Mammary microvascular endothelial cell (primary cell): ENCODE results near the gene KRTAP5-2. TPM values are rescaled to one million over a fixed set of nuclear protein-coding genes. Genes with fewer than 3 reads are reported as not detected.

Source experiments
- total RNA-seq: library from RNA; depleted of rRNA; stranded (reverse); fragments of >200 nt; gene quantifications from 2 replicates; pipeline ENCODE4 v1.2.3, GENCODE V29; 2015

The KRTAP5-2 gene, protein sequence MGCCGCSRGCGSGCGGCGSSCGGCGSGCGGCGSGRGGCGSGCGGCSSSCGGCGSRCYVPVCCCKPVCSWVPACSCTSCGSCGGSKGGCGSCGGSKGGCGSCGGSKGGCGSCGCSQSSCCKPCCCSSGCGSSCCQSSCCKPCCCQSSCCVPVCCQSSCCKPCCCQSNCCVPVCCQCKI
- total RNA-seq, result not detected in 2 replicates

DNA sequence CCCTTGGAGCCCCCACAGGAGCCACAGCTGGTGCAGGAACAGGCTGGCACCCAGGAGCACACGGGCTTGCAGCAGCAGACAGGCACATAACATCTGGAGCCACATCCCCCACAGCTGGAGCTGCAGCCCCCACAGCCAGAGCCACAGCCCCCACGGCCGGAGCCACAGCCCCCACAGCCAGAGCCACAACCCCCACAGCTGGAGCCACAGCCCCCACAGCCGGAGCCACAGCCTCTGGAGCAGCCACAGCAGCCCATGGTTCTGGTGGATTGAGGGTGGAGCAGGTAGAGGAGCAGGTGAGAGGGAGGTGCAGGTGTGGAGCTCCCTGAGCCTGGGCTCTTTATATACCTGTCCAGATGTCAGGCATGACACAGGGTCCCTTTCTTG, at the start of gene KRTAP5-2:
Gene KRTAP5-2 (minus strand): TSS at position 301 of the 387 bp plus-strand sequence. CDS start 44 bp downstream, at position 257.

GRCh38 chr11:1629326-1630185, 31.5 kb upstream of the KRTAP5-2 start, which contains the start of gene KRTAP5-5:
Gene KRTAP5-5 (plus strand): TSS chr11:1629775. CDS start chr11:1629841, 66 bp downstream.

DNA sequence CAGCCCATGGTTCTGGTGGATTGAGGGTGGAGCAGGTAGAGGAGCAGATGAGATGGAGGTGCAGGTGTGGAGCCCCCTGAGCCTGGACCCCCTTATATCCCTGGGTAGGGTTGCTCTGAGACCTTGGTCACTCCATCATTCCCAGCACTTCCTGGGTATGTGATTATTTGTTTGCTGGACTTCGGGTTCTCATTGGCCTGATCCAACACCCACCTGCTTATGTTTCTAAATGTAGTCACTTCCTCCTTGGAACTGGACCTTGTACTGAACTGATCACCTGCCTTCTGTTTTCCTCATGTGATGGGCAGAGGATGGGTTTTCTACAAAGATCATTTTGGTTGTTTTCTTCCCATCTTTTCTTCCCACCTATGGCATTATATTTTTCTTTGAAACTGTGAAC, 24.0 kb upstream of the KRTAP5-2 start, which contains the start of gene KRTAP5-4:
Gene KRTAP5-4 (minus strand): TSS at position 53 of the 400 bp plus-strand sequence. CDS start 45 bp downstream, at position 8.

GRCh38 chr11:1608363-1608762, 10.3 kb upstream of the KRTAP5-2 start, which contains the start of gene KRTAP5-3:
Gene KRTAP5-3 (minus strand): TSS chr11:1608463. CDS start chr11:1608385, 78 bp downstream.

GRCh38 chr11:1584661-1585370, 13.3 kb downstream of the KRTAP5-2 start, which contains the start of gene KRTAP5-1:
Gene KRTAP5-1 (minus strand): TSS chr11:1585283. CDS start chr11:1585249, 34 bp downstream.

DNA sequence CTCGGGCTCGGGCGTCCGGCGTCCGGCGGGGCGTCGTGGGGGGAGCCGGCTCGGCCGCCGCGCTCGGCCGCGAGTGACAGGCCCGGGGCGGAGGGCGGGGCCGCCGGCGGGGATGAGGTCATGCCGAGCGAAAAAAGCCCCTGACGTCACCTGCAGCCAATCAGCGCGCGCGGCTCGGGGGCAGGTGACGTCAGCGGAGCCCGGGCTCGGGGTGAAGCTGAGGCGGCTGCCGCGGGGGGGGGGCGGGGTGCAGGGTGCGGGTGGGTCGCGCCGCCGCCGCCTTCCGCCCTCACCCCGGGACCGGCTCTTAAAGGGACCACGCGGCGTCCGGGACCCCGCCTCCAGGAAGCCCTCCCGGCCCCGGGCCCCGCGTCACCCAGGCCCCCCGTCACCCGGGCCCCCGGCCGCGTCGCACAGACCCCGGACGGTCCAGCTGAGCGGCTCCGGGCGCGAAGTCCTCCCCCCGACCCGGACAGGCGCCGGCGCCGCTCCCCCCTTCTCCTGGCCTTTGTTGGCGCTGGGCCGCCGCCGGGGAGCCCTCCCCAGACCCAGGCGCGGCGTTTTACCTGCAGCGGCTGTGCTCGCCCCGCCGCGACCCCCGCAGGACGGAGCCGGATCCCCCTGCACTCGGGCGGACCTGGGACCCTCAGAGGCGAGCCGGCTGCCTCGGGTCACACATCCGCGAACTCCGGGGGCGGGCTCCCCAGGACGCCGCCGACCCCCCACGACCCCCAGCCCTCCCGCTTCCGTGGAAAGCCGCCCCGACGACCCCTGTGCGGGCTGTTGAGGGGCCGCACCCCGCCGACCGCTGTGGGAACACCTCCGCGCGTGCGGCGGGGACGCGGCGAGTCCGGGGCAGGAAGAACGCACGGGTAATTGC, 25.7 kb downstream of the KRTAP5-2 start, which contains the start of gene DUSP8:
Gene DUSP8 (minus strand): TSS at position 75 of the 880 bp plus-strand sequence. CDS start 6,445 bp downstream, outside the sequence.

Other genes with a start within 250 kb of the KRTAP5-2 start
- gene BRSK2, start 208.4 kb downstream of the KRTAP5-2 start, total RNA-seq, result not detected in 2 replicates
- gene MOB2, start 111.5 kb downstream of the KRTAP5-2 start, total RNA-seq, result 22.2 and 28.5 TPM in 2 replicates
- 3.3 and 3.7 TPM in 2 replicates for gene DUSP8, start 26.0 kb downstream of the KRTAP5-2 start, total RNA-seq
- not detected in 2 replicates for gene KRTAP5-1, start 13.0 kb downstream of the KRTAP5-2 start, total RNA-seq
- not detected in 2 replicates for gene KRTAP5-3, start 10.2 kb upstream of the KRTAP5-2 start, total RNA-seq
- gene KRTAP5-4, start 23.8 kb upstream of the KRTAP5-2 start, total RNA-seq, result not detected in 2 replicates
- gene KRTAP5-5, start 31.5 kb upstream of the KRTAP5-2 start, total RNA-seq, result not detected in 2 replicates
- gene KRTAP5-6, start 98.9 kb upstream of the KRTAP5-2 start, total RNA-seq, result not detected in 2 replicates
- gene IFITM10, start 152.3 kb upstream of the KRTAP5-2 start, total RNA-seq, result 0.20 TPM in 2 replicates
- gene CTSD, start 165.6 kb upstream of the KRTAP5-2 start, total RNA-seq, result 329 and 379 TPM in 2 replicates
- gene SYT8, start 236.7 kb upstream of the KRTAP5-2 start, total RNA-seq, result not detected in 2 replicates
- gene TNNI2, start 240.7 kb upstream of the KRTAP5-2 start, total RNA-seq, result not detected in 2 replicates